ENCODE data around the gene FBXL4.
A peak's percentile ranks its signal among the peaks of the same experiment; 100 is the strongest.

Gene FBXL4

GRCh38 chr6:98847416-98847778 is 100.3 kb downstream of the FBXL4 start:
- H3K27me3 ChIP-seq: peaks cover 81% of the 10 kb centered on the region
- TF ChIP-seq CTCF (IDR thresholded peaks at IDR 0.05; ENCODE audit: low read depth, low read length): no peak

GRCh38 chr6:98846021-98846380 is 101.7 kb downstream of the FBXL4 start:
- Histone ChIP-seq H3K36me3 (no peaks in the 10 kb centered on the region), H3K27me3 (peaks cover 90% of the 10 kb centered on the region)
- no peak for TF ChIP-seq CTCF (IDR thresholded peaks at IDR 0.05; ENCODE audit: low read depth, low read length)

More at GRCh38 chr6:98847416-98847778, 100.3 kb downstream of the FBXL4 start:
- Histone ChIP-seq H3K36me3 (no peaks in the 10 kb centered on the region), H3K4me3 (ENCODE audit: low read depth, low read length) (peak overlapping the region; percentile 49), H3K9me3 (no peaks in the 10 kb centered on the region), H3K4me1 (no peaks in the 10 kb centered on the region)
- DNase-seq: no peak

GRCh38 chr6:98845211-98846020 is 102.3 kb downstream of the FBXL4 start:
- TF ChIP-seq CTCF (IDR thresholded peaks at IDR 0.05; ENCODE audit: low read depth, low read length): peak; percentile 89
- Histone ChIP-seq H3K27me3 (peaks cover 91% of the 10 kb centered on the region), H3K4me3 (ENCODE audit: low read depth, low read length) (peak overlapping the region; percentile 53), H3K9me3 (no peaks in the 10 kb centered on the region), H3K4me1 (no peaks in the 10 kb centered on the region), H3K36me3 (no peaks in the 10 kb centered on the region)
- DNase-seq: peak; percentile 81

More at GRCh38 chr6:98846021-98846380, 101.7 kb downstream of the FBXL4 start:
- Histone ChIP-seq H3K4me1 (no peaks in the 10 kb centered on the region), H3K4me3 (ENCODE audit: low read depth, low read length) (no peak overlapping the region), H3K9me3 (no peaks in the 10 kb centered on the region)
- no peak for DNase-seq

- peak overlapping the region; percentile 53 for H3K4me3 ChIP-seq (ENCODE audit: low read depth, low read length)
- DNase-seq: no peak
- H3K36me3 ChIP-seq: no peaks in the 10 kb centered on the region
- no peaks in the 10 kb centered on the region for H3K4me1 ChIP-seq
- no peak for TF ChIP-seq CTCF (IDR thresholded peaks at IDR 0.05; ENCODE audit: low read depth, low read length)
- peaks cover 91% of the 10 kb centered on the region for H3K27me3 ChIP-seq
- no peaks in the 10 kb centered on the region for H3K9me3 ChIP-seq
Measured at GRCh38 chr6:98844244-98845210, 103.2 kb downstream of the FBXL4 start.

- Histone ChIP-seq H3K36me3 (no peaks in the 10 kb centered on the region), H3K27me3 (peaks cover 89% of the 10 kb centered on the region), H3K4me1 (no peaks in the 10 kb centered on the region), H3K4me3 (ENCODE audit: low read depth, low read length) (no peak overlapping the region), H3K9me3 (no peaks in the 10 kb centered on the region)
- no peak for TF ChIP-seq CTCF (IDR thresholded peaks at IDR 0.05; ENCODE audit: low read depth, low read length)
- DNase-seq: no peak
Measured at GRCh38 chr6:98843271-98844243, 104.2 kb downstream of the FBXL4 start.
